Measurements from ENCODE around the gene PRICKLE2.

Gene PRICKLE2

GRCh38 chr3:64063983-64064438, 161.3 kb downstream of the PRICKLE2 start:
- DNase-seq = no peak

- no peak for DNase-seq
Measured at GRCh38 chr3:64063207-64063982, 161.9 kb downstream of the PRICKLE2 start.

GRCh38 chr3:64061628-64062027, 163.6 kb downstream of the PRICKLE2 start:
- no peak for DNase-seq

GRCh38 chr3:64059484-64060175, 165.6 kb downstream of the PRICKLE2 start:
- DNase-seq = no peak

GRCh38 chr3:64058566-64058965, 166.7 kb downstream of the PRICKLE2 start:
- no peak for DNase-seq

GRCh38 chr3:64057231-64057630, 168.0 kb downstream of the PRICKLE2 start:
- no peak for DNase-seq

- DNase-seq = no peak
Measured at GRCh38 chr3:64056606-64057180, 168.6 kb downstream of the PRICKLE2 start.

- DNase-seq = no peak
Measured at GRCh38 chr3:64055076-64055475, 170.2 kb downstream of the PRICKLE2 start.

GRCh38 chr3:64054488-64054887, 170.8 kb downstream of the PRICKLE2 start:
- no peak for DNase-seq

- DNase-seq = no peak
Measured at GRCh38 chr3:64053581-64053980, 171.7 kb downstream of the PRICKLE2 start.

- no peak for DNase-seq
Measured at GRCh38 chr3:64053117-64053516, 172.1 kb downstream of the PRICKLE2 start.

GRCh38 chr3:64049832-64050231, 175.4 kb downstream of the PRICKLE2 start:
- DNase-seq = no peak

- no peak for DNase-seq
Measured at GRCh38 chr3:64049136-64049535, 176.1 kb downstream of the PRICKLE2 start.

- DNase-seq = peak; percentile 18
Measured at GRCh38 chr3:64048631-64049061, 176.6 kb downstream of the PRICKLE2 start.

- DNase-seq = no peak
Measured at GRCh38 chr3:64047787-64048186, 177.5 kb downstream of the PRICKLE2 start.

- DNase-seq = no peak
Measured at GRCh38 chr3:64046996-64047594, 178.2 kb downstream of the PRICKLE2 start.

- DNase-seq = no peak
Measured at GRCh38 chr3:64046592-64046991, 178.7 kb downstream of the PRICKLE2 start.

- no peak for DNase-seq
Measured at GRCh38 chr3:64042952-64043351, 182.3 kb downstream of the PRICKLE2 start.
